Endothelial cell (in vitro differentiated cells): ENCODE measurements around the gene BAZ1A. TPM values are rescaled to one million over a fixed set of nuclear protein-coding genes. Genes with fewer than 3 reads are reported as not detected.

Source experiments
- DNase-seq: peaks from one replicate; pipeline ENCODE4 v3.0.0; 2021; ENCODE audit warnings: low spot score
- H3K27ac Mint-ChIP-seq: one replicate; pipeline ENCODE4 v1.8.0; 2021; ENCODE audit warnings: mixed read lengths, inconsistent platforms; ENCODE audit not compliant: unreplicated experiment
- H3K27me3 Mint-ChIP-seq: one replicate; pipeline ENCODE4 v1.8.0; 2021; ENCODE audit warnings: mild to moderate bottlenecking, moderate library complexity, mixed read lengths, inconsistent platforms; ENCODE audit not compliant: unreplicated experiment
- H3K36me3 Mint-ChIP-seq: one replicate; pipeline ENCODE4 v1.8.0; 2021; ENCODE audit warnings: mild to moderate bottlenecking, low read depth, mixed read lengths, inconsistent platforms; ENCODE audit not compliant: unreplicated experiment
- H3K4me1 Mint-ChIP-seq: one replicate; pipeline ENCODE4 v1.8.0; 2021; ENCODE audit warnings: mild to moderate bottlenecking, mixed read lengths, inconsistent platforms; ENCODE audit not compliant: unreplicated experiment
- H3K4me3 Mint-ChIP-seq: one replicate; pipeline ENCODE4 v1.8.0; 2021; ENCODE audit warnings: mild to moderate bottlenecking, mixed read lengths, inconsistent platforms; ENCODE audit not compliant: unreplicated experiment
- H3K9me3 Mint-ChIP-seq: one replicate; pipeline ENCODE4 v1.8.0; 2021; ENCODE audit warnings: mixed read lengths, inconsistent platforms; ENCODE audit not compliant: unreplicated experiment
- total RNA-seq: library from RNA; stranded (reverse); fragmentation: NEBNext Ultra II Directional; extraction: Animal tissue kit (Norgen Biotek cat#: 25700); gene quantifications from one replicate; pipeline ENCODE4 v1.2.1, GENCODE V29; 2021; ENCODE audit not compliant: unreplicated experiment
- TF ChIP-seq, protein P1 (sequence below): fragments of 200-600 bp; sonication (generic); IDR thresholded peaks from one replicate; pipeline ENCODE4 v1.5.0; 2021; ENCODE audit warnings: antibody characterized with exemption; ENCODE audit not compliant: unreplicated experiment

The BAZ1A gene
- total RNA-seq, 1 donor from 2014 or later: 27.2 TPM

DNA sequence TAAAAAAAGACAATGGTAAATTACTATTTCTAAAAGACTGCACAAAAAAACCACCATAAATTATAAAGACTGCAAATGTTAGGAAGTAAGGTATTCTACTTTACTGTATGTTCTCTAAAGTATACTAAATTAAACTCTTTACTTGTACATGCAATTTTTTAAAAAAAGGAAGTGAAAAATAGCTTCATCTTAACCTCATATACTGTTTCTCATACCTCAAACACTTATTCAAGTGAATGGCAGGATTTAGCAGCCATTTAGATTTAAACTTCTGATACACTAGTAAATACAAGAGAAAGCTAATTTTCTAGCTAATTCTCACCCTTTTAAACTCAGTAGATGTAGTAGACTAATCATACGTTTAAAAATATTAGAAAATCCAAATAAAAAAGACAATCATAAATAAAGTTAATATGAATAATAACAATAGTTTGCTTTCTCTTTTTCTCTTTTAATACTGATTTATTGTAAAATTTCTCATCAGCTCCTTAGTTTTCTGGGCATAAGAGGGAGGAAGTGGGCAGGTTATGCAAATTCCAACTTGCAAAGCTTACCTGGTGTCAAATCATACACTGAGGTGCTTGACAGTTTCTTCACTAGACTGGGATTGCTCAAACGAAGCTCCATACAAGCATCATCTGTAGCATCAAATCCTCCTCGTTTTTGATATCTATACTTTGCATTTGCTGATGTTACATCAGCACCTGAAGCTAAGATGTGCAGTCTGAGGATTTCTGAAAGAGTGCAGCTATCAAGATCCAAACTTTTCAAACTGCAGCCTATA is 89.7 kb downstream of the BAZ1A start:
- H3K36me3 Mint-ChIP-seq: peaks cover 4% of the 10 kb centered on the region
- no peak for DNase-seq
- H3K27me3 Mint-ChIP-seq: no peaks in the 10 kb centered on the region
- TF ChIP-seq, protein P1, sequence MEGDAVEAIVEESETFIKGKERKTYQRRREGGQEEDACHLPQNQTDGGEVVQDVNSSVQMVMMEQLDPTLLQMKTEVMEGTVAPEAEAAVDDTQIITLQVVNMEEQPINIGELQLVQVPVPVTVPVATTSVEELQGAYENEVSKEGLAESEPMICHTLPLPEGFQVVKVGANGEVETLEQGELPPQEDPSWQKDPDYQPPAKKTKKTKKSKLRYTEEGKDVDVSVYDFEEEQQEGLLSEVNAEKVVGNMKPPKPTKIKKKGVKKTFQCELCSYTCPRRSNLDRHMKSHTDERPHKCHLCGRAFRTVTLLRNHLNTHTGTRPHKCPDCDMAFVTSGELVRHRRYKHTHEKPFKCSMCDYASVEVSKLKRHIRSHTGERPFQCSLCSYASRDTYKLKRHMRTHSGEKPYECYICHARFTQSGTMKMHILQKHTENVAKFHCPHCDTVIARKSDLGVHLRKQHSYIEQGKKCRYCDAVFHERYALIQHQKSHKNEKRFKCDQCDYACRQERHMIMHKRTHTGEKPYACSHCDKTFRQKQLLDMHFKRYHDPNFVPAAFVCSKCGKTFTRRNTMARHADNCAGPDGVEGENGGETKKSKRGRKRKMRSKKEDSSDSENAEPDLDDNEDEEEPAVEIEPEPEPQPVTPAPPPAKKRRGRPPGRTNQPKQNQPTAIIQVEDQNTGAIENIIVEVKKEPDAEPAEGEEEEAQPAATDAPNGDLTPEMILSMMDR: no peak
- H3K4me1 Mint-ChIP-seq: peaks cover 8% of the 10 kb centered on the region
- no peak overlapping the region for H3K27ac Mint-ChIP-seq
- H3K9me3 Mint-ChIP-seq: no peaks in the 10 kb centered on the region
- no peak overlapping the region for H3K4me3 Mint-ChIP-seq

DNA sequence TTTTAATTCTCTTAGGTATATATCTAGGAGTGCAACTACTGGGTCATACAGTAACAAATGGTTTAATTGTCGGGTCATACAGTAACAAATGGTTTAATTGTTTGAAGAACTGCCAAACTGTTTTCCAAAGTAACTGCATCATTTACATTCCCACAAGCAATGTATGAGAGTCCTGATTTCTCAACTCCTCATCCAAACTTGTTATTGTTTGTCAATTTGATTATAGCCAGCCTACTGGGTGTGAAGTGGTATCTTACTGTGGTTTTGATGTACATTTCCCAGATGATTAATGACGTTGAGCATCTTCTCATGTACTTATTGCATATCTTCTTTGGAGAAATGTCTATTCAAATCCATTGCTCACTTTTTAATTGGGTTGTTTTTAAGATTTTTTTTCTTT is 93.1 kb downstream of the BAZ1A start:
- Mint-ChIP-seq H3K27me3 (no peaks in the 10 kb centered on the region), H3K36me3 (peaks cover 3% of the 10 kb centered on the region), H3K9me3 (no peaks in the 10 kb centered on the region), H3K27ac (peak overlapping the region; percentile 84), H3K4me1 (peaks cover 16% of the 10 kb centered on the region), H3K4me3 (no peak overlapping the region)
- no peak for DNase-seq
- TF ChIP-seq, protein P1: no peak

DNA sequence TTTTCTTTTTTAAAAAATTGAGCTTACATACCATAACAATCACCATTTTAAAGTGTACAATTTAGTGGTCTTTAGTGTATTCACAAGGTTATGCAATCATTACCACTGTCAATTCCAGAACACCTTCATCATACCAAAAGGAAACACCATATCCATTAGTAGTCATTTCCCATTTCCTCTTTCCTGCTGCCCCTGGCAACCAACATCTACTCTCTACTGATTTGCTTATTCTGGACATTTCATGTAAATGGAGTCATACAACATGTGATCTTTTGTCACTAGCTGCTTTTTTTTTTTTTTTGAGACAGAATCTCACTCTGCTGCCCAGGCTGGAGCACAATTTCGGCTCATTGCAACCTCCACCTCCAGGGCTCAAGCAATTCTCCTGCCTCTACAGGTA is 93.9 kb downstream of the BAZ1A start:
- H3K27ac Mint-ChIP-seq: peak overlapping the region; percentile 84
- H3K4me3 Mint-ChIP-seq: no peak overlapping the region

DNA sequence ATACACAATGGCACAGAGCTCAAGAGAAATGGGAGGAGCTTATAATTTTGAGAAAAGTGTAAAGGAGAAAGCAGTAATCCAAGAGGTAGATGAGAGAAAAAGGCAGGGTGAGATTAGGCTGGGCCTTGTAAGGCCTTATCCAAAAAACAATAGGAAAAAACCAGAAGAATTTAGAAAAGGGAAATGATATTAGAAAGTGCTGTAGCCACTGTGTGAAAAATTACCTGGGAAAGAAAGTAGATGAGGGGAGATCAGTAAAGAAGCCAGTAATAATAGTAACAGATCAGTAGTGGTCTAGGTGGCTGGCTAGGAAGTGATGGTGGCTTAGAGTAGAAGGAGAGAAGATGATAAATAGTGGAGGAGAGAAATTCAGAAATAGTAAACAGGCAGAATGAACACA is 94.5 kb downstream of the BAZ1A start:
- Mint-ChIP-seq H3K9me3 (no peaks in the 10 kb centered on the region), H3K27ac (peak overlapping the region; percentile 95), H3K4me1 (peaks cover 16% of the 10 kb centered on the region), H3K36me3 (peaks cover 8% of the 10 kb centered on the region), H3K4me3 (no peak overlapping the region), H3K27me3 (no peaks in the 10 kb centered on the region)
- no peak for DNase-seq
- TF ChIP-seq, protein P1: no peak

More for the DNA sequence above, 93.9 kb downstream of the BAZ1A start:
- no peaks in the 10 kb centered on the region for H3K27me3 Mint-ChIP-seq
- TF ChIP-seq, protein P1: no peak
- DNase-seq: peak; percentile 7
- peaks cover 16% of the 10 kb centered on the region for H3K4me1 Mint-ChIP-seq
- H3K36me3 Mint-ChIP-seq: peaks cover 6% of the 10 kb centered on the region
- H3K9me3 Mint-ChIP-seq: no peaks in the 10 kb centered on the region

DNA sequence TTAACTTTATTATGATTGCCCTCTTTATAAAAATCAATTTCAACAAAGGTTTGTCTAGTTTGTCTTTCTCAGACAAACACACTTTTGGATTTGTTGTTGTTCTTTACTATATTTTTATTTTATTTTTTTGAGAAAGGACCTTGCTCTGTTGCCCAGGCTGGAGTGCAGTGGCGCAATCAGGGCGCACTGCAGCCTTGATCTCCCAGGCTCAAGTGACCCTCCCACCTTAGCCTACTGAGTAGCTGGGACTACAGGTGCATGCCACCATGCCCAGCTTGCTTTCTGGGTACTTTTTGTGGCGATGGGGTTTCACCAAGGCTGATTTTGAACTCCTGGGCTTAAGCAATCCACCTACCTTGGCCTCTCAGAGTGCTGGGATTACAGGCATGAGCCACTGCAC is 96.4 kb downstream of the BAZ1A start:
- no peak for DNase-seq
- H3K27ac Mint-ChIP-seq: no peak overlapping the region
- no peaks in the 10 kb centered on the region for H3K9me3 Mint-ChIP-seq
- no peaks in the 10 kb centered on the region for H3K27me3 Mint-ChIP-seq
- no peak overlapping the region for H3K4me3 Mint-ChIP-seq
- H3K36me3 Mint-ChIP-seq: peaks cover 8% of the 10 kb centered on the region
- TF ChIP-seq, protein P1: no peak
- H3K4me1 Mint-ChIP-seq: peaks cover 16% of the 10 kb centered on the region
